Astrocyte (in vitro differentiated cells and primary cell): ENCODE results near the gene CTNNAL1. TPM values are rescaled to one million over a fixed set of nuclear protein-coding genes. Genes with fewer than 3 reads are reported as not detected.

ENCODE experiments used
- DNase-seq: peaks from one replicate; pipeline ENCODE4 v3.0.0-alpha.2; 2010; ENCODE audit warnings: low read depth
- FAIRE-seq: peaks from 2 replicates; lab custom pipeline; 2011; peaks lifted over from hg19 to GRCh38; lab: Jason Lieb, UNC
- H2AFZ ChIP-seq: 2 replicates; pipeline ENCODE4 v1.6.0; 2012; ENCODE audit warnings: low read depth, low read length, inconsistent platforms
- H3K27ac ChIP-seq: 2 replicates; pipeline ENCODE4 v1.5.1; 2011; ENCODE audit warnings: low read depth, low read length, inconsistent platforms
- H3K27me3 ChIP-seq: 2 replicates; pipeline ENCODE4 v1.6.0; 2011; ENCODE audit warnings: low read length, inconsistent platforms; ENCODE audit not compliant: insufficient read depth
- H3K36me3 ChIP-seq: 2 replicates; pipeline ENCODE4 v1.5.1; 2011; ENCODE audit warnings: low read length, inconsistent platforms; ENCODE audit not compliant: insufficient read depth
- H3K4me1 ChIP-seq: 2 replicates; pipeline ENCODE4 v1.5.1; 2011; ENCODE audit warnings: low read length, inconsistent platforms; ENCODE audit not compliant: insufficient read depth
- H3K4me2 ChIP-seq: 2 replicates; pipeline ENCODE4 v1.6.0; 2012; ENCODE audit warnings: low read length, inconsistent platforms
- H3K4me3 ChIP-seq: 2 replicates; pipeline ENCODE4 v1.5.1; 2011; ENCODE audit warnings: low read depth, mild to moderate bottlenecking, low read length, inconsistent platforms; ENCODE audit not compliant: insufficient read depth
- H3K79me2 ChIP-seq: 2 replicates; pipeline ENCODE4 v1.6.0; 2012; ENCODE audit warnings: mild to moderate bottlenecking, low read length, inconsistent platforms; ENCODE audit not compliant: insufficient read depth
- H3K9ac ChIP-seq: 2 replicates; pipeline ENCODE4 v1.6.0; 2012; ENCODE audit warnings: mild to moderate bottlenecking, low read length, inconsistent platforms
- H3K9me3 ChIP-seq: 2 replicates; pipeline ENCODE4 v1.5.1; 2012; ENCODE audit warnings: low read depth, mild to moderate bottlenecking, low read length, inconsistent platforms; ENCODE audit not compliant: insufficient read depth
- H4K20me1 ChIP-seq: 2 replicates; pipeline ENCODE4 v1.6.0; 2012; ENCODE audit warnings: low read length, inconsistent platforms; ENCODE audit not compliant: insufficient read depth
- H3K27ac Mint-ChIP-seq: one replicate; pipeline ENCODE4 v1.8.0; 2021; ENCODE audit warnings: mild to moderate bottlenecking, mixed read lengths; ENCODE audit not compliant: unreplicated experiment
- H3K27me3 Mint-ChIP-seq: one replicate; pipeline ENCODE4 v1.8.0; 2021; ENCODE audit warnings: low read depth, mixed read lengths; ENCODE audit not compliant: unreplicated experiment
- H3K36me3 Mint-ChIP-seq: one replicate; pipeline ENCODE4 v1.8.0; 2021; ENCODE audit warnings: low read depth, mixed read lengths; ENCODE audit not compliant: unreplicated experiment
- H3K4me1 Mint-ChIP-seq: one replicate; pipeline ENCODE4 v1.8.0; 2021; ENCODE audit warnings: low read depth, mixed read lengths; ENCODE audit not compliant: unreplicated experiment
- H3K4me3 Mint-ChIP-seq: one replicate; pipeline ENCODE4 v1.8.0; 2021; ENCODE audit warnings: mild to moderate bottlenecking, moderate library complexity, mixed read lengths; ENCODE audit not compliant: unreplicated experiment
- H3K9me3 Mint-ChIP-seq: one replicate; pipeline ENCODE4 v1.8.0; 2021; ENCODE audit warnings: mild to moderate bottlenecking, mixed read lengths; ENCODE audit not compliant: unreplicated experiment
- CTCF ChIP-seq: IDR thresholded peaks from 2 replicates; pipeline ENCODE4 v1.5.1; 2011; ENCODE audit warnings: low read depth, mild to moderate bottlenecking, inconsistent platforms, low read length, moderate library complexity; ENCODE audit not compliant: insufficient read depth
- EZH2 ChIP-seq: IDR thresholded peaks from 2 replicates; pipeline ENCODE4 v1.6.1; 2012; ENCODE audit warnings: mild to moderate bottlenecking, low read length, inconsistent platforms; ENCODE audit not compliant: insufficient read depth
- total RNA-seq: library from RNA; stranded (reverse); gene quantifications from 2 replicates; pipeline ENCODE4 v1.2.1, GENCODE V29; 2021

CTNNAL1 gene
- total RNA-seq, 1 donor from 2014 or later, result 35.1 TPM

- FAIRE-seq (no peak), DNase-seq (no peak)
- Histone ChIP-seq H4K20me1 (peaks cover 11% of the 10 kb centered on the region), H2AFZ (no peak overlapping the region), H3K4me3 (no peak overlapping the region), H3K9ac (no peak overlapping the region), H3K79me2 (peaks cover 3% of the 10 kb centered on the region), H3K27ac (no peak overlapping the region), H3K9me3 (no peaks in the 10 kb centered on the region), H3K4me2 (no peak overlapping the region), H3K27me3 (no peaks in the 10 kb centered on the region), H3K4me1 (peaks cover 10% of the 10 kb centered on the region), H3K36me3 (no peaks in the 10 kb centered on the region)
- Mint-ChIP-seq H3K27me3 (no peaks in the 10 kb centered on the region), H3K4me1 (peaks cover 16% of the 10 kb centered on the region), H3K9me3 (no peaks in the 10 kb centered on the region), H3K36me3 (peaks cover 6% of the 10 kb centered on the region), H3K4me3 (no peak overlapping the region), H3K27ac (no peak overlapping the region)
- no peak for TF ChIP-seq CTCF
- TF ChIP-seq EZH2, result no peak
Measured at GRCh38 chr9:109017061-109017460, 3.8 kb upstream of the CTNNAL1 start.

DNA sequence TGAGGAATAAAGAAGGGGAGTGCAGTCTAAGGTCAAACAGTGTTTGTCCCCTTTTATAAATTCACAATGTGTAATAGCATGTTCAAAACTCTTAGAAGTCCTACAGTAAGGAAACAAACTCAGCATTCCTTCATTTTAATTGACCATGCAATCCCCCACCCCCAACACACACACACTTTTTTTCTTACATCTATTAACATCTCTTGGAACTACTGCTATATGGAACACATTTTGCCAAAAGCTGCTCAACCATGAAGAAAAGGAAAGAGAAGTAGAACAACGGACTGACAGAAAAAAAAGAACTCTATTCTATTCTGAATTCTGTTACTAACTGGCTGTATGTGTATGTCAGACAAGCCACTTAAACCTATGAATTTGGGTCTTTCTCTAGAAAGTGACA, 2.8 kb upstream of the CTNNAL1 start:
- Histone ChIP-seq H3K27ac (no peak overlapping the region), H3K27me3 (no peaks in the 10 kb centered on the region), H3K36me3 (no peaks in the 10 kb centered on the region), H4K20me1 (peaks cover 17% of the 10 kb centered on the region), H3K9ac (no peak overlapping the region), H3K4me1 (peaks cover 19% of the 10 kb centered on the region), H3K4me2 (no peak overlapping the region), H3K79me2 (peaks cover 11% of the 10 kb centered on the region), H2AFZ (no peak overlapping the region), H3K4me3 (no peak overlapping the region), H3K9me3 (no peaks in the 10 kb centered on the region)
- H3K4me1 Mint-ChIP-seq, result peaks cover 24% of the 10 kb centered on the region
- no peak overlapping the region for H3K27ac Mint-ChIP-seq
- DNase-seq, result peak; percentile 12
- FAIRE-seq, result no peak
- peaks cover 6% of the 10 kb centered on the region for H3K36me3 Mint-ChIP-seq
- TF ChIP-seq EZH2 (no peak), CTCF (no peak)
- no peaks in the 10 kb centered on the region for H3K9me3 Mint-ChIP-seq
- H3K27me3 Mint-ChIP-seq, result no peaks in the 10 kb centered on the region
- no peak overlapping the region for H3K4me3 Mint-ChIP-seq

DNA sequence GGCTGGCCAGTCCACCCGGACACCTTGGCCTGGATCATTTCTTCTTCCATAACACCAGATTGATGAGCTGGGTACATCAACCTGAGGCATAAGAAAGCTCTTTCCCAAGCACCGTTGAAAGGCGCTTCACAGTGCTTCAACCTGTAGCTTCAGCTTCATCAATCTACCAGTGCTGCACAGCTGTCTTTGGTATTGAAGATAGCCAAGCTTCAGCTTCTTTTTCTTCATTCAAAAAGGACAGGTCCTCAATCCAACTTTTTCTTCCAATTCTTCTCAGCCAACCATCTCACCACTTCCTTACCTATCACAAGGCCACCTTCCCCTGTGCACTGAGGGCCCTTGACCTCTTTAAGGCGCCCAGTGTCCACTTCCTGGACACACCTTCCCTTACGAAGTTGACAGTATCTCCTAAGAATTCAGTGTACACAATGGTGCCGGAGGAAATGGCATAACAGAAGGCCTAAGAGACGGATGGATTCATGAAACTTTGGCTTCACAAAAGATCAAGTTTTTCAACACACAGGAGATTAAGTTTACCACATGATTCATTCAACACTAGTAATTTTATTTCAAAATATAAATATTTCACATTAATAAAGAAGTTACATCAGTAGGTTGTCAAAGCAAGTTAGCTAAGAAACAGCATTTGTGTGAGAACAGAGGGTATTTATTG, 1.4 kb upstream of the CTNNAL1 start:
- Histone ChIP-seq H3K27me3 (no peaks in the 10 kb centered on the region), H4K20me1 (peaks cover 27% of the 10 kb centered on the region), H3K4me2 (peak overlapping the region; percentile 87), H3K4me3 (no peak overlapping the region), H3K9me3 (no peaks in the 10 kb centered on the region), H3K4me1 (peaks cover 28% of the 10 kb centered on the region), H3K79me2 (peaks cover 22% of the 10 kb centered on the region), H3K36me3 (no peaks in the 10 kb centered on the region), H3K27ac (no peak overlapping the region), H3K9ac (no peak overlapping the region), H2AFZ (no peak overlapping the region)
- no peak overlapping the region for H3K4me3 Mint-ChIP-seq
- peaks cover 4% of the 10 kb centered on the region for H3K36me3 Mint-ChIP-seq
- no peak for FAIRE-seq
- no peak for TF ChIP-seq CTCF
- no peak for TF ChIP-seq EZH2
- H3K27ac Mint-ChIP-seq, result peak overlapping the region; percentile 87
- H3K9me3 Mint-ChIP-seq, result no peaks in the 10 kb centered on the region
- H3K4me1 Mint-ChIP-seq, result peaks cover 31% of the 10 kb centered on the region
- DNase-seq, result no peak
- H3K27me3 Mint-ChIP-seq, result no peaks in the 10 kb centered on the region
